HFFc6 (cell line): ENCODE data around the gene RAB1B. TPM values are rescaled to one million over a fixed set of nuclear protein-coding genes. Genes with fewer than 3 reads are reported as not detected.

Experiments used
- DNase-seq: peaks from one replicate; pipeline ENCODE4 v3.0.0-alpha.2; 2018
- H3K27ac Mint-ChIP-seq: 2 replicates; pipeline ENCODE4 v1.8.0; 2020; ENCODE audit warnings: mild to moderate bottlenecking, mixed read lengths
- H3K27me3 Mint-ChIP-seq: 2 replicates; pipeline ENCODE4 v1.8.0; 2021; ENCODE audit warnings: mild to moderate bottlenecking, moderate library complexity, mixed read lengths; ENCODE audit not compliant: insufficient read depth
- H3K36me3 Mint-ChIP-seq: 2 replicates; pipeline ENCODE4 v1.8.0; 2021; ENCODE audit warnings: low read depth, mixed read lengths
- H3K4me1 Mint-ChIP-seq: 2 replicates; pipeline ENCODE4 v1.8.0; 2020; ENCODE audit warnings: low read depth, mixed read lengths
- H3K4me3 Mint-ChIP-seq: 2 replicates; pipeline ENCODE4 v1.8.0; 2020; ENCODE audit warnings: mild to moderate bottlenecking, moderate library complexity, mixed read lengths
- H3K9me3 Mint-ChIP-seq: 2 replicates; pipeline ENCODE4 v1.8.0; 2020; ENCODE audit warnings: mild to moderate bottlenecking, mixed read lengths
- total RNA-seq, 6 experiments: library from RNA; stranded (reverse); fragmentation: NEBNext Ultra II Directional; extraction: Animal tissue kit (Norgen Biotek cat#: 25700); gene quantifications; 2 replicates in 1 of 6; 3 replicates in 5 of 6; pipeline ENCODE4 v1.2.3, GENCODE V29; 2021
- TF ChIP-seq, protein P1 (sequence below): fragments of 200-600 bp; sonication (generic); IDR thresholded peaks from 2 replicates; pipeline ENCODE4 v1.5.0; 2021; ENCODE audit warnings: antibody characterized with exemption, mild to moderate bottlenecking

The RAB1B gene
- total RNA-seq, 6 experiments from 2014 or later = 220 to 272 (median 246) TPM

DNA sequence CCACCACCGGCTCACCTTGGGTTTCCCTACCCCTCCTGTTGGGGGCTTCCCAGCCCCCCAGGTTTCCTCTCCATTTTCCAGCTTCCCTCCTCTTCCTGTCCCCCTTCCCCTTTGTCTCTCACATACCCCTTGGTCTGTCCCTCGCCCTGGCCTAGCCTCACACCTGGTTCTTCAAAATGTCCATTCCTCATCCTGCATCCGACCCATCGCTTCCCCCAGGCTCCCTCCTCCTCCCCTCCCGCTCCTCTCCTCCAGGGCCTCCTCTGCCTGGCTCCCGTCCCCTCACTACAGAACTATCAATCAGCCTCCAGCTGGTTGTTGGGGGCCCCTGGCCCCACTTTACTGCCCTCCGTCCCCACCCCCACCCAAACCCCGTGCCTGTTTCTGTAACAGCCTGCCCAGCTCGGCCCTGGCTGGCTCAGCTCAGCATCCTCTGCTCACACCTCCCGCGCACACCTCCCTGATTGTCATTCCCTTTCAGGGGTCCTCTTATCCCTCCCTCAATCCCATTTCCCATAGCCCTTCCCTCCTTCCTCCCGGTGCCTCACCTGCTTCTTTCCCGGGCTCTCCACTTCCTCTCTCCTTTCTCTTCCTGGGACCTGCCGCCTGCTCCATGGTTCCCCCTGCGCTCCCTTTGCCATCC is 10.8 kb downstream of the RAB1B start:
- peaks cover 16% of the 10 kb centered on the region for H3K4me1 Mint-ChIP-seq
- no peak for DNase-seq
- H3K9me3 Mint-ChIP-seq = no peaks in the 10 kb centered on the region
- H3K27ac Mint-ChIP-seq = peak overlapping the region; percentile 55
- 0 out of 2 replicates have a peak overlapping the region, but pooled peaks have one; percentile 71 for H3K4me3 Mint-ChIP-seq
- TF ChIP-seq, protein P1, sequence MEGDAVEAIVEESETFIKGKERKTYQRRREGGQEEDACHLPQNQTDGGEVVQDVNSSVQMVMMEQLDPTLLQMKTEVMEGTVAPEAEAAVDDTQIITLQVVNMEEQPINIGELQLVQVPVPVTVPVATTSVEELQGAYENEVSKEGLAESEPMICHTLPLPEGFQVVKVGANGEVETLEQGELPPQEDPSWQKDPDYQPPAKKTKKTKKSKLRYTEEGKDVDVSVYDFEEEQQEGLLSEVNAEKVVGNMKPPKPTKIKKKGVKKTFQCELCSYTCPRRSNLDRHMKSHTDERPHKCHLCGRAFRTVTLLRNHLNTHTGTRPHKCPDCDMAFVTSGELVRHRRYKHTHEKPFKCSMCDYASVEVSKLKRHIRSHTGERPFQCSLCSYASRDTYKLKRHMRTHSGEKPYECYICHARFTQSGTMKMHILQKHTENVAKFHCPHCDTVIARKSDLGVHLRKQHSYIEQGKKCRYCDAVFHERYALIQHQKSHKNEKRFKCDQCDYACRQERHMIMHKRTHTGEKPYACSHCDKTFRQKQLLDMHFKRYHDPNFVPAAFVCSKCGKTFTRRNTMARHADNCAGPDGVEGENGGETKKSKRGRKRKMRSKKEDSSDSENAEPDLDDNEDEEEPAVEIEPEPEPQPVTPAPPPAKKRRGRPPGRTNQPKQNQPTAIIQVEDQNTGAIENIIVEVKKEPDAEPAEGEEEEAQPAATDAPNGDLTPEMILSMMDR = no peak
- peaks cover 8% of the 10 kb centered on the region for H3K27me3 Mint-ChIP-seq
- no peaks in the 10 kb centered on the region for H3K36me3 Mint-ChIP-seq

DNA sequence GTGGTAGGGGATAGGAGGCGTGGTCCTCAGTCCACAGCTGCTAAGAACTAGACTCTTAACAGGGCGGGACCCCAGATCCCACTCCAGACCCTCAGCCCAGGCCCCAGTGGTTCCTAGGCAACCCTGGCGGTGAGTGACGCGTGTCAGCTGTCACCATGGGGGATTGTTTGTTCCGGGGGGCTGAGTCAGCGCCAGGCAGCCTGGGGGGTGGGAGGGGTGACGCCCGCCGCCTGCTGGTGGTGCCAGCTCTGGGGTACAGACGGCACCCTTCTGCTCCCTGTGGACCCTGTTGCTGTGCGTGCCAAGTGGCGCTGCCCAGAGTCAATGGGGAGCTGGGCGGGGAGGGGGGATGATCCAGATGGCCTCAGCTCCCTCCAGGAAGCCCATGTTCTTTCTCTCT is 12.0 kb downstream of the RAB1B start:
- H3K27ac Mint-ChIP-seq = no peak overlapping the region; the same call in 1 of the 2 replicates
- no peaks in the 10 kb centered on the region for H3K36me3 Mint-ChIP-seq
- TF ChIP-seq, protein P1 = peak; percentile 44
- DNase-seq = no peak
- H3K4me1 Mint-ChIP-seq = peaks cover 16% of the 10 kb centered on the region
- H3K9me3 Mint-ChIP-seq = no peaks in the 10 kb centered on the region
- peaks cover 8% of the 10 kb centered on the region for H3K27me3 Mint-ChIP-seq
- H3K4me3 Mint-ChIP-seq = no peak overlapping the region

DNA sequence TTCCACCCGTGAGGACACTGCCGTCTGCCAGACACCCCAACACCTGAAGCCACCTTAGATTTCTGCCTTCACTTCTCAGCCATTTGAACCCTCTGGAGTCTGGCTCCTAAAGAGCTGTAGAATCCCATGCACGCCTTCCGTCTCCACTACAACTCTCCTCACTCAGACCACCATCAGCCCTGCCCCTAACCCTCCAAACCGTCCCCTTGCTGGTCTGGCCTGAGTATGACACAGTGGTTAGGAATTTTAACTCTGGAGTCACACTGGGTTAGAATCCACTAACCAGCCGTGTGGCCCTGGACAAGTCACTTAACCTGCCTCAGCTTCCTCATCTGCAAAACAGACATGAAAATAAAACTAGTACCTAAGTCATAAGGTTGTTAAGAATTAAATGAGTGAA is 12.6 kb downstream of the RAB1B start:
- Mint-ChIP-seq H3K4me3 (no peak overlapping the region), H3K27me3 (peaks cover 8% of the 10 kb centered on the region), H3K4me1 (peaks cover 16% of the 10 kb centered on the region), H3K27ac (peak overlapping the region; percentile 51), H3K9me3 (no peaks in the 10 kb centered on the region), H3K36me3 (no peaks in the 10 kb centered on the region)
- TF ChIP-seq, protein P1 = no peak
- DNase-seq = no peak

DNA sequence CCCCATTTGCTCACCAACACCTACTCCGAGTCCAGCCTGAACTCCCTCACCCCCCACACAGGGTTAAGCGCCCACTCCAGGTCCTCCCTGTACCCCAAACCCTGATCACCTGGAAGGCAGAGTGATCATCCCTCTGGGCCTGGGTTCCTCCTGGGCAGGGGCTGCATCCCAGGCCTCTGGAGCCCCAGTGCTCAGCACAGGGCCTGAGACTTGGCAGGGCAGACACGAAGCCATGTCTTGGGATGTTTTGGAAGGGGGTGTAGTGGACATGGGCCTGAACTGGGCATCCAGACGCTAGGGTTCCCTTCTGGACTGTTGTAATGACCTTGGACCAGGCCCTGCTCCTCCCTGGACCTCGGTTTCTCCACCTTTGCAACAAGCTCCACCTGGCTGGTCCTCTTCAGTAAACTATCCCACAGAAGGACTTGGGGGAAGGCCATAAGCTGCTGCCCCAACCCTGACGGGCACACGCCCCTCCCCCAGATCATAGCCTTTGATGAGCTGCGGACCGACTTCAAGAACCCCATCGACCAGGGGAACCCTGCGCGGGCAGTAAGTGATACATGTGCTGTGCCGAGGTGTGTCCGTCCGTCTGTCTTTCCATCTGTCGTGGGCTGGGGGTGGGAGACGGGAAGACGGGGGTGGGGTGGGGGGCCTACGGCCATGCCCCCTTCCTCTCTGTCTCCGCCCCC is 13.5 kb downstream of the RAB1B start:
- peaks cover 8% of the 10 kb centered on the region for H3K27me3 Mint-ChIP-seq
- H3K4me1 Mint-ChIP-seq = peaks cover 18% of the 10 kb centered on the region
- H3K4me3 Mint-ChIP-seq = peak overlapping the region; percentile 18; the same call in 1 of the 2 replicates
- H3K9me3 Mint-ChIP-seq = no peaks in the 10 kb centered on the region
- DNase-seq = no peak
- peak overlapping the region; percentile 51 for H3K27ac Mint-ChIP-seq
- TF ChIP-seq, protein P1 = no peak
- H3K36me3 Mint-ChIP-seq = no peaks in the 10 kb centered on the region

DNA sequence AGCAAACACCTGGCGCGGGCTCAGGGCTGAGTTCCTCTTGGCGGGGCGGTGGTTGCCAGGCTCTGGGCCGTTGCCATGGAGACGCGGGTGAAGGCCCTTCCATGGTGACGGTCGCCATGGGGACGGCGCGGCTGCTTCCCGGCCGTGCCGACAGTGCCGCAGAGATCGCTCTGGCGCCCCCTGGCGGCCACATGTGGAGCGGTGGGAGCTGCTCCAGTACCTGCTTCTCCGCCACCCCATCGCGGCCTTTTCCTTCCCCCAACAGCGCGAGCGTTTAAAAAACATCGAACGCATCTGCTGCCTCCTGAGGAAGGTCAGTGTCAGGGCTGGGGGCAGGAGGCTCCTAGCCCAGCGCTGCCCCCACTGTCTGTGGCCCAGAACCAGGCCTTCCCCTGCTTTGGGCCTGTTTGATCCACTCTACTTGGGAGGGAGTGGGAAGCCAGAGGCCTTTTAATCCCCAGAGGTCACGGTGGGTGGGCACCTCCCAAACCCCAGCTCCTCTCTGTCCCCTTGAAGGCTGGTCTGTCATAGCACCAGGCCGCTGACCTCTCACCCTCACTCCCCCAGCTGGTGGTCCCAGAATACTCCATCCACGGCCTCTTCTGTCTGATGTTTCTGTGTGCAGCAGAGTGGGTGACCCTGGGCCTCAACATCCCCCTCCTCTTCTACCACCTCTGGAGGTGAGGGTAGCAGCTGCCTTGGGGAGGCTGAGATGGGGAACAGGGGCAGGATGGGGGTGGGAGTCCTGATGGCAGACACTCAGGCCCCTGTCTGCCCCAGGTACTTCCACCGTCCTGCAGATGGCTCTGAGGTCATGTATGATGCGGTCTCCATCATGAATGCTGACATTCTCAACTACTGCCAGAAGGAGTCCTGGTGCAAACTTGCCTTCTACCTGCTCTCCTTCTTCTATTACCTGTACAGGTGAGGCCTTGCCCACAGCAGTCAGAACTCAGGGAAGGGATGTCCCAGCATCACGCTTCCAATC is 14.3 kb downstream of the RAB1B start:
- Mint-ChIP-seq H3K9me3 (no peaks in the 10 kb centered on the region), H3K4me3 (no peak overlapping the region), H3K4me1 (peaks cover 26% of the 10 kb centered on the region), H3K27me3 (peaks cover 8% of the 10 kb centered on the region), H3K36me3 (no peaks in the 10 kb centered on the region), H3K27ac (peak overlapping the region; percentile 51)
- peak; percentile 92 for DNase-seq
- TF ChIP-seq, protein P1 = peak; percentile 100
